Breast epithelium (tissue), 4 donors: ENCODE results near the gene PLCH1. TPM values are rescaled to one million over a fixed set of nuclear protein-coding genes. Genes with fewer than 3 reads are reported as not detected.

ENCODE experiments used
- DNase-seq, 2 donors: peaks; one replicate each; pipeline ENCODE4 v3.0.0-alpha.2; 2019; ENCODE audit warnings: low spot score in 2 of 2
- H3K27ac ChIP-seq, 2 donors: fragments of 200-600 bp; sonication (generic) in 1 of 2; one replicate each; pipeline ENCODE4 v1.5.1; 2016 to 2019; ENCODE audit warnings: mild to moderate bottlenecking in 1 of 2
- H3K27me3 ChIP-seq, 2 donors: fragments of 200-600 bp; sonication (generic) in 1 of 2; one replicate each; pipeline versions ENCODE4 v1.5.1 to v1.6.0; 2017 to 2019; ENCODE audit warnings: control low read depth in 1 of 2, mild to moderate bottlenecking in 1 of 2
- H3K36me3 ChIP-seq: fragments of 200-600 bp; one replicate; pipeline ENCODE4 v1.5.1; 2019
- H3K4me1 ChIP-seq, 2 donors: fragments of 200-600 bp; sonication (generic); one replicate each; pipeline ENCODE4 v1.5.1; 2016 to 2019; ENCODE audit warnings: control low read depth in 1 of 2
- H3K4me3 ChIP-seq, 3 donors: fragments of 200-600 bp; sonication (generic); 1 replicate in 2 of 3; 2 replicates in 1 of 3; pipeline ENCODE4 v1.5.1; 2016 to 2019; ENCODE audit warnings: mild to moderate bottlenecking in 3 of 3, moderate library complexity in 2 of 3
- H3K9me3 ChIP-seq, 2 donors: fragments of 200-600 bp; sonication (generic) in 1 of 2; one replicate each; pipeline ENCODE4 v1.5.1; 2016 to 2019; ENCODE audit warnings: control low read depth in 1 of 2
- CTCF ChIP-seq, 3 donors: fragments of 450-650 bp; IDR thresholded peaks; one replicate each; pipeline ENCODE4 v1.5.1; 2016 to 2017; ENCODE audit warnings: antibody characterized with exemption in 3 of 3, mild to moderate bottlenecking in 3 of 3, moderate library complexity in 3 of 3
- POLR2A ChIP-seq: fragments of 450-650 bp; IDR thresholded peaks from one replicate; pipeline ENCODE4 v1.6.1; 2016; ENCODE audit warnings: antibody characterized with exemption, mild to moderate bottlenecking, moderate library complexity
- POLR2AphosphoS5 ChIP-seq, 3 donors: sonication (generic); formaldehyde crosslinking; IDR thresholded peaks; one replicate each; pipeline ENCODE4 v1.6.1; 2017; ENCODE audit warnings: antibody characterized with exemption in 3 of 3
- intact Hi-C: fragments of 100-400 bp; cut with DNase I; formaldehyde crosslinking; loops from one replicate; pipeline ENCODE4 v1.15.1; 2023; ENCODE audit warnings: low total_unique reads
- total RNA-seq, 3 donors: library from RNA; depleted of rRNA; stranded (reverse); fragments of >200 nt; gene quantifications; one replicate each; pipeline ENCODE4 v1.1.0, GENCODE V29; 2016

PLCH1 gene
- total RNA-seq, 3 donors from 2014 or later = 2.0 to 3.4 TPM; not detected in 1

GRCh38 chr3:155771126-155771525 lies 26.3 kb upstream of the PLCH1 start:
- Histone ChIP-seq H3K4me1 (no peaks in the 10 kb centered on the region), H3K27me3 (no peaks in the 10 kb centered on the region), H3K36me3 (peaks cover 3% of the 10 kb centered on the region), H3K4me3 (no peak overlapping the region), H3K9me3 (no peaks in the 10 kb centered on the region), H3K27ac (no peak overlapping the region)
- intact Hi-C loops = no loop called here
- DNase-seq = no peak
- TF ChIP-seq POLR2AphosphoS5 (IDR thresholded peaks at IDR 0.05) = no peak
- no peak for TF ChIP-seq CTCF (IDR thresholded peaks at IDR 0.05)
- no peak for TF ChIP-seq POLR2A

DNA sequence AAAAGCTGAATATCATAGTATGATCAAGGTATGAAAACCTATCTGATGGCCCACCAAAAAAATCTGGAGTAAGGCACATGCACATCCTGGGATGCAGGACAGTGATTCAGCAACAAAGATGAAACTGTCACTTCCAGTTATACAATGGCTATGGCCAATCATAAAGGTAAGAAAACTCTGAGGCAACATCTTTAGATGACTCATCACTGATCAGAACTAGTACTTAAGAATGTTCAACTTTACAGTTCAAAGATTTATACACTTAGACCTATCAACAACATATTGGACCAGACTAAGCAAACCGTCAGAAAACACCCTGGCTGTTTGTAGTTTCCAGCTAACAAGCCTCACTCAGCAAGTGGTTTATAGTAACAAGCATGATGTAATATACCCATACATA lies 21.3 kb upstream of the PLCH1 start:
- Histone ChIP-seq H3K4me1 (no peaks in the 10 kb centered on the region), H3K9me3 (no peaks in the 10 kb centered on the region), H3K36me3 (no peaks in the 10 kb centered on the region), H3K27me3 (no peaks in the 10 kb centered on the region), H3K4me3 (no peak overlapping the region), H3K27ac (no peak overlapping the region)
- intact Hi-C loops = no loop called here
- TF ChIP-seq POLR2AphosphoS5 (IDR thresholded peaks at IDR 0.05) (no peak), CTCF (IDR thresholded peaks at IDR 0.05) (no peak), POLR2A (no peak)
- DNase-seq = no peak

GRCh38 chr3:155763870-155764463 lies 19.1 kb upstream of the PLCH1 start:
- intact Hi-C loops = no loop called here
- TF ChIP-seq POLR2A = no peak
- no peak for TF ChIP-seq POLR2AphosphoS5 (IDR thresholded peaks at IDR 0.05)
- no peak for TF ChIP-seq CTCF (IDR thresholded peaks at IDR 0.05)
- H3K9me3 ChIP-seq = no peaks in the 10 kb centered on the region
- H3K27ac ChIP-seq = no peak overlapping the region
- no peaks in the 10 kb centered on the region for H3K27me3 ChIP-seq
- H3K4me3 ChIP-seq = no peak overlapping the region
- no peaks in the 10 kb centered on the region for H3K36me3 ChIP-seq
- no peaks in the 10 kb centered on the region for H3K4me1 ChIP-seq
- no peak for DNase-seq

DNA sequence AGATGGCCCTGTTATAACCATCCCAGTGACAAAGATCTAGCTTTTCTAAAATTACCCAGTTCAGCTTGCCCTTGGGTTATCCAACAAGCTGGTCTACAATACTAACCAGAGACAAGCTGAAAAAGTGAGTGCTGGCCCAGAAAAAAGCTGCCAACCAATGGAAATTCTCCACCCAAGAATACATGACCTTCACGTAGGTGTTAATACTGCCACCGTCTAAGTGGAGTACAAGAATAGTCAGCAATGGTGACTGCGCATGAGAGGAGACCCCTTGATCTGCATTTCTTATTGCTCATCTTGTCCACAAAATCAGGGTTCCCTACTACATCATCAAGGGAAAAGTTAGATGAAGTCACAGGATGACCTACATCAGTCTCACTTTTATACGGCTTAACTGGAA lies 15.8 kb upstream of the PLCH1 start:
- Histone ChIP-seq H3K27me3 (no peaks in the 10 kb centered on the region), H3K4me3 (no peak overlapping the region), H3K36me3 (no peaks in the 10 kb centered on the region), H3K4me1 (no peaks in the 10 kb centered on the region), H3K27ac (no peak overlapping the region), H3K9me3 (no peaks in the 10 kb centered on the region)
- intact Hi-C loops = no loop called here
- no peak for DNase-seq
- TF ChIP-seq POLR2A (no peak), POLR2AphosphoS5 (IDR thresholded peaks at IDR 0.05) (no peak), CTCF (IDR thresholded peaks at IDR 0.05) (no peak)

DNA sequence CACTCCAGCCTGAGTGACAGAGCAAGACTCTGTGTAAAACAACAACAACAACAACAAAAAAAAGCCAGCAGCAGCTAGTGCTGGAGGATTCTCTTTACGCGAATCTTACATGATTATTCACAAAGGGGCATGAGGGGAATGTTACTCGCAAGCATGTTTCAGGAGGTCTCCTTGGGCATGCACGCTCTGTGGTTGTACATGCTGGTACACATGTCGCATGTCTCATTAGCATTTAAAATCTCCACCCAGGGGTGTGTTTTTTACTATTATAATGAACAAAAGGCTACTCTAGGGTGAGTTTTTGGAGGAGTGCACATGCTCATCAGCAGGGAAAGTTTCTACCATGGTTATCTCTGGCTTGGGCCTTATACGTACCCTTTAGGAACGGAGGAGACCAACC lies 12.7 kb upstream of the PLCH1 start:
- Histone ChIP-seq H3K4me3 (no peak overlapping the region), H3K4me1 (no peaks in the 10 kb centered on the region), H3K9me3 (no peaks in the 10 kb centered on the region), H3K27me3 (no peaks in the 10 kb centered on the region), H3K36me3 (no peaks in the 10 kb centered on the region), H3K27ac (no peak overlapping the region)
- DNase-seq = no peak
- TF ChIP-seq POLR2AphosphoS5 (IDR thresholded peaks at IDR 0.05) (no peak), POLR2A (no peak), CTCF (IDR thresholded peaks at IDR 0.05) (no peak)
- intact Hi-C loops = no loop called here
